HFF-Myc (cell line): ENCODE results near the gene MED1.
"Not testable (repeated sequence)": the region's sequence is repeated elsewhere in the genome, so short reads cannot be mapped to it uniquely, and the experiment has no call there.

ENCODE experiments used
- DNase-seq: peaks from one replicate; pipeline ENCODE4 v3.0.0-alpha.2; 2011; ENCODE audit warnings: low read depth; ENCODE audit errors: extremely low read depth
- H3K4me3 ChIP-seq: replicated peaks from 2 replicates; pipeline ENCODE4 v1.5.1; 2011; ENCODE audit warnings: low read depth, mild to moderate bottlenecking, control low read depth, low read length
- CTCF ChIP-seq: IDR thresholded peaks from 2 replicates; pipeline ENCODE4 v1.5.1; 2012; ENCODE audit warnings: mild to moderate bottlenecking, low read depth, low read length, control low read depth; ENCODE audit errors: missing control alignments

Gene MED1

GRCh38 chr17:39455919-39456318 is 4.9 kb upstream of the MED1 start:
- H3K4me3 ChIP-seq, result no peak overlapping the region
- no peak for TF ChIP-seq CTCF
- DNase-seq, result no peak

GRCh38 chr17:39450051-39450450 is 1.0 kb downstream of the MED1 start:
- peak overlapping the region; percentile 83 for H3K4me3 ChIP-seq
- DNase-seq, result no peak
- TF ChIP-seq CTCF, result no peak

GRCh38 chr17:39447561-39447960 is 3.5 kb downstream of the MED1 start:
- H3K4me3 ChIP-seq, result no peak overlapping the region
- DNase-seq, result no peak
- no peak for TF ChIP-seq CTCF

GRCh38 chr17:39443326-39443725 is 7.7 kb downstream of the MED1 start:
- DNase-seq, result no peak
- no peak for TF ChIP-seq CTCF
- H3K4me3 ChIP-seq, result no peak overlapping the region

GRCh38 chr17:39439868-39440267 is 11.2 kb downstream of the MED1 start:
- DNase-seq, H3K4me3 ChIP-seq: not testable (repeated sequence)

GRCh38 chr17:39429600-39429999 is 21.5 kb downstream of the MED1 start:
- no peak for TF ChIP-seq CTCF
- DNase-seq, result no peak
- H3K4me3 ChIP-seq, result no peak overlapping the region

GRCh38 chr17:39416141-39416540 is 34.9 kb downstream of the MED1 start:
- H3K4me3 ChIP-seq, result no peak overlapping the region
- no peak for DNase-seq
- no peak for TF ChIP-seq CTCF

GRCh38 chr17:39410279-39410678 is 40.8 kb downstream of the MED1 start:
- H3K4me3 ChIP-seq, result no peak overlapping the region
- DNase-seq, result no peak
- TF ChIP-seq CTCF, result no peak
